GM18951 (cell line): ENCODE data around the gene ANKRD65.
"Not testable (repeated sequence)": the region's sequence is repeated elsewhere in the genome, so short reads cannot be mapped to it uniquely, and the experiment has no call there.

Source experiments
- POLR2A ChIP-seq: IDR thresholded peaks from 4 replicates; pipeline ENCODE4 v1.6.1; 2011; ENCODE audit warnings: mild to moderate bottlenecking; ENCODE audit not compliant: insufficient read length, insufficient read depth; ENCODE audit errors: extremely low read depth
- in situ Hi-C: fragments of 300-500 bp; cut with MboI; formaldehyde crosslinking; loops from one replicate; pipeline ENCODE4 v1.12.0; 2022; ENCODE audit warnings: low sequenced_read_pairs, mixed read lengths, inconsistent platforms; ENCODE audit not compliant: unreplicated experiment

The ANKRD65 gene

GRCh38 chr1:1452882-1453281 is 31.8 kb upstream of the ANKRD65 start:
- TF ChIP-seq POLR2A = no peak
- in situ Hi-C loops = no loop called here

DNA sequence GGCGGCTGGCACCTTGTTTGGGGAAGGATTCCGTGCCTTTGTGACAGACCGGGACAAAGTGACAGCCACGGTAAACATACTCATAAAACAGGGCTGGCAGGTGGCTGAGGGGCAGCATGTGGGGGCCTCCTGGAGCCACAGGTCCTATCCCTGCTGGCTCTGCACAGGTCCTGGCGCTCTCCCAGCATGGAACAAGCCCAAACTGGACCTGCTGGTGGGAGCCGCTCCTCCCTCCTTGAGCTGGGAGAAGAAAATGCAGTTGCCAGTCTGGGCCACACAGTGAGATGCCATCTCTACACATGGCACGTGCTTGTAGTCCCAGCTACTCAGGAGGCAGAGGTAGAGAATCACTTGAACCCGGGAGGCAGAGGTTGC is 31.3 kb upstream of the ANKRD65 start:
- in situ Hi-C loops = not testable (repeated sequence)

DNA sequence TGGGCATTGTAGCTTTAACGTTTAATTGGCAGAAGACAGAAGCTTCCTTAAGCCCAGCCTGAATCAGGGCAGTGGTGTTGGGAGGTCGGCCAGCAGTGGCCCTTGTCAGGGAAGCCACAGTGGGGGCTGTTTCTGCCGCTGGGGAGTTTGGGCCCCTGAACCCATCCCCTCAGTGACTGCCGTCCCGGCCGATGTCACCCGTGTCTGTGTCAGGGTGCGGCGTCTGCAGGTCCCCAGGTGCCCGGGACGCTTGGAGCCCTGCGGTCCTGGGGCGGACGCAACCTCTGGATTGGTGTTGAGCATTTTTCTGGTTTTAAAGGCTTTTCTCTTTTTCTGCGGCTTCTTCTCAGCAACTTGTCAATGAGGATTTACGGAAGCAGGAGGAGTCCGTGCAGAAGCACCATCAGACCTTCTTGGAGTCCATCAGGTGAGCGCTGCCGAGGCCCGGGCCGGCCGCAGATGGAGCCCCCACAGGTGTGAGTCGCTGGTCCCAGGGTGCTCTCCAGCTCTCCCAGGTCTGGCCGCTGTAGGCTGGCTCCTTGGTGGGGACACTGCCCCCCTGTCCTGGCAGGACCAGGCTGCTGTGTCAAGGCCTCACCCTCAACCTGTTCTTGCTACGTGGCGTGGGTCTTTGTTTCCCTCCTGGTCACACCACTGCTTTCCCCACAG is 30.8 kb upstream of the ANKRD65 start:
- in situ Hi-C loops = no loop called here
- no peak for TF ChIP-seq POLR2A

- in situ Hi-C loops = not testable (repeated sequence)
Measured at GRCh38 chr1:1450616-1451015, 29.5 kb upstream of the ANKRD65 start.

GRCh38 chr1:1449099-1449739 is 28.1 kb upstream of the ANKRD65 start, which contains the start of gene ATAD3C:
Gene ATAD3C, plus strand, starts transcription at chr1:1449689. Its CDS starts 995 bp downstream, at chr1:1450684.
- in situ Hi-C loops = loop anchor here (5.0 kb wide), 1 partner anchor 48 kb away; no protein-coding TSS in a partner anchor
- TF ChIP-seq POLR2A = no peak

DNA sequence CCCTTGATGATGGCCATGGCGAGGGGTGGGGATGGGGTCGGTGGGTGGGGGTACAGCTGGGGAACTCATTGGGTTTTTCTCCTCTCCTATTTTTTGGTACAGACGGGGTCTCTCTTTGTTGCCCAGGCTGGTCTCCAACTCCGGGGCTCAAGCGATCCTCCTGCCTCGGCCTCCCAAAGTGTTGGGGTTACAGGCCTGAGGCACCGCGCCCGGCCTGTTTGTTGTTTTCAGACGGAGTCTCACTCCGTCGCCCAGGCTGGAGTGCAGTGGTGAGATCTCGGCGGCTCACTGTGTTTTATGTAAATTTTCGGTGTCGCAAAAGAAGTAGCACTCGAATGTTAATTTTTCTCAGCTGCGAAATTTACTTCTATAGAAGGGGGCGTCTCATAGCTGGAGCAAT is 25.6 kb upstream of the ANKRD65 start:
- in situ Hi-C loops = loop anchor here (5.0 kb wide), 1 partner anchor 51 kb away; no protein-coding TSS in a partner anchor

DNA sequence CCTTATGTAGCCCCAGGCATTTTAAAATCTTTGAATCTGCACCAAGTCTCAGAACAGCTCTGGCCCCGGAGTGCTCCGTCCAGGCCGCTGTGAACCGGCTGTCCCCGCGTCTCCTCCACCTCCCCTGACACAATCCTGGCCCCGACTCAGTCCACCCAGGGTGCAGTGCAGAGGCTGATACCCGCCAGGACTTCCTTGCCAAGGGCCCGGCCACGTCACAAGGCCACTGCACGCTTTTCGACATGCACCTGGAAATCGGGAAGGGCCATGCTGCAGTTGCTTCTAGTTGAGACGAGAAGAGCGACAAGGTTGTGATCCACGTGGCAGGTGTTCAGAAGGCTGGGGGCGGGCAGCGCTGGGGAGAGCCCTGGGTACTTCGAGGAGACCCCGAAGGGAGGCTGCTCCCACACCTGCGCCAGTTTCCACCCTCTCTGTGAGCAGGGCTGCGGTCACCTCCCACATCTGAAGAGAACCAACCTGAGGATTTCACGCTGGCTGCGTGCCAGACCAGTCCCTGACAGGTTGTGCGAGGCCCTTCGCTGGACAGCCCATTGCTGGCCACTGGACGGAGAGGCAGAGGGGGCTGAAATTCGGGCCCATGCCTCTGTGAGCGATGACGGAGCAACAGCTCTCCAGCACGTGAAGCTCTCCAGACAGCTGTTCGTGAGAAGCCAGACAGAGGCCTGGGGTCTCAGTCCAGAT is 21.1 kb upstream of the ANKRD65 start:
- in situ Hi-C loops = no loop called here

GRCh38 chr1:1441002-1441888 is 20.2 kb upstream of the ANKRD65 start:
- in situ Hi-C loops = no loop called here
- no peak for TF ChIP-seq POLR2A

More for the DNA sequence above, 21.1 kb upstream of the ANKRD65 start:
- TF ChIP-seq POLR2A = no peak

GRCh38 chr1:1440262-1441001 is 19.4 kb upstream of the ANKRD65 start:
- in situ Hi-C loops = no loop called here
- no peak for TF ChIP-seq POLR2A

DNA sequence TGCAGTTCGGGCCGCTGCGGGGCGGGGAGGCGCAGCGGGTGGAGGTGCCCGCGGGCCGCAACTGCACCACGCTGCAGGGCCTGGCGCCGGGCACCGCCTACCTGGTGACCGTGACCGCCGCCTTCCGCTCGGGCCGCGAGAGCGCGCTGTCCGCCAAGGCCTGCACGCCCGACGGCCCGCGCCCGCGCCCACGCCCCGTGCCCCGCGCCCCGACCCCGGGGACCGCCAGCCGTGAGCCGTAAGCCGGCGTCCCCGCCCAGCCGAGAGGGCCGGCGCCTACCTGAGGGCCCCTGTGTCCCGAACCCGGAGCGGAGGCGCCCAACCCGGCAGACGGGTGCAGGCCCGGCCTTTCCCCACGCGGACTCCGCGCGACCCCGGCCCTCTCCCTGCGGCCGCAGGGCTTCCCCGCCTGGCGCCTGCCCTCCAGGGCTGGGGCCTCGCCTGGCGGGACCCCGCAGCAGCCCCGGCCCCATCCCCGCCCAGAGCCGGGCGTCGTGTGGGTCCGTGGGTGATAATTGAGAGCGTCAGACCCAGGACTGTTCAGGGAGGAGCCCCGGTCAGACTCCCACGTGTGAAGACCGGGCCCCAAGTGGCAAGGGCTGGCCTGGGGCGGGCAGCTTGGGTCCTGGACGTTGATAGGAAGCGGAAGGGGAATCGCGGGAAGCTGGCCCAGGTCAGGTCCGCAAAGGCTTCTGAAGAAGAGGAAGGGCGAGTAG is 18.6 kb upstream of the ANKRD65 start:
- no peak for TF ChIP-seq POLR2A
- in situ Hi-C loops = no loop called here

DNA sequence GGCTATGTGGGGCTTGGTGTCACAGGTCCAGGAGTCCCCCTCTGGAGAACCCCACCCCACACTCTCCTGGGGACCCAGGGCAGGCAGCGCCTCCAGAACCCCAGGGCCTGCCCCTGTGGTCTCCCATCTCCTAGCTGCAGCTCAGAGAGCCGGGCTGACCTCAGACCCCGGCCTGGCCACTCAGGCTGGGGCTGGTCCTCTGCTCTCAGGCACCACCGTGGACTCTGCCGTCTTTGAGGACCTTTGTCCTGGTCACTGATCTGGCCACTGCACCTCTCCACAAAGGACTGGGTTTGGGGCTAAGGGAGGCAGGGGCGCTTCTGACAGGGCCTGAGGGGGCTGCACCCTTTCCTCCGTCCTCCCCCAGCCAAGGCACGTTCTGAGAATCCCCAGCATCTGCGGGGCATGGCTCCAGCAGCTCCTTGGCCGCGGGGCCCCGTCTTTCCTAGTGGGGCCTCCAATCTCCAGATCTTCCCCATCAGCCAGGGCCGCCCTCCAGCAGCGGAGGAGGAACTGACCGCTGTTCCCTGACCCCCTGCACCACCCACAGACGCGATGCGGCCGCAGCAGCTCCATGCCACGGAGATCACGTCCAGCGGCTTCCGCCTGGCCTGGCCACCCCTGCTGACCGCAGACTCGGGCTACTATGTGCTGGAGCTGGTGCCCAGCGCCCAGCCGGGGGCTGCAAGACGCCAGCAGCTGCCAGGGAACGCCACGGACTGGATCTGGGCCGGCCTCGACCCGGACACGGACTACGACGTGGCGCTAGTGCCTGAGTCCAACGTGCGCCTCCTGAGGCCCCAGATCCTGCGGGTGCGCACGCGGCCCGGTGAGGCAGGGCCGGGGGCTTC is 17.7 kb upstream of the ANKRD65 start:
- TF ChIP-seq POLR2A = no peak
- in situ Hi-C loops = no loop called here
